SK-N-MC (cell line): ENCODE results near the gene GPR35.

Experiments
- EZH2 ChIP-seq: fragments of 200-600 bp; sonication (generic); IDR thresholded peaks from one replicate; pipeline ENCODE4 v1.6.1; 2017; ENCODE audit warnings: antibody characterized with exemption
- POLR2AphosphoS5 ChIP-seq: IDR thresholded peaks from 2 replicates; pipeline ENCODE4 v1.6.1; 2012; ENCODE audit warnings: mild to moderate bottlenecking, low read depth, low read length, borderline replicate concordance

DNA sequence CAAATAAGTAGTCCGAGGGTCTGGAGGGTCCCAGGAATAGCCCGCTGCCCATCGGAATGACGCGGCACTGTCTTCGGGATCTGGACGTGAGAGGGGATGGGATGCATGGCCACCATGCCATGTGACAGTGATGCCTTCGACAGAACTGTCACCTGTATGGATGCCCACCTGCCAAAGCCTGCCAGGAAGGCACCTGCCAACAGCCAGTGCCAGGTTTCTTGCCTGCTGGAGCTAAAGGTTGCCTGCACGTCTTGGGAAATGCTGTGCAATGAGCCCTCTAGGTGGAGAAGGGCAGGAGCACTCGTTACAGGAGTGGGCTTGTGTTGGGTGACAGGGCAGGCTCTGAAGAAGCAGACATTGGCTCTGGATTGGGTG is 20.5 kb downstream of the GPR35 start:
- TF ChIP-seq EZH2 (no peak), POLR2AphosphoS5 (no peak)
